Measurements from ENCODE around the gene ADGRL2.
"Not testable (repeated sequence)": the region's sequence is repeated elsewhere in the genome, so short reads cannot be mapped to it uniquely, and the experiment has no call there.

ADGRL2 gene

GRCh38 chr1:81877940-81878339, 77.2 kb downstream of the ADGRL2 start:
- Histone ChIP-seq H3K27ac (ENCODE audit: low read depth, low read length) (peak overlapping the region; percentile 6; the same call in 1 of the 2 replicates), H3K4me3 (ENCODE audit: low read length) (no peak overlapping the region), H3K9me3 (ENCODE audit: insufficient read depth, low read depth, low read length) (no peaks in the 10 kb centered on the region), H3K4me1 (ENCODE audit: insufficient read depth, low read length) (peaks cover 82% of the 10 kb centered on the region), H3K36me3 (ENCODE audit: insufficient read depth, low read length) (no peaks in the 10 kb centered on the region), H3K27me3 (ENCODE audit: insufficient read depth, low read length) (no peaks in the 10 kb centered on the region), H3K9ac (ENCODE audit: low read depth, low read length) (no peak overlapping the region)
- 89% methylated on average over 1 of the region's 1 CpG for WGBS

GRCh38 chr1:81878538-81878937, 77.8 kb downstream of the ADGRL2 start:
- Histone ChIP-seq H3K27me3 (ENCODE audit: insufficient read depth, low read length) (no peaks in the 10 kb centered on the region), H3K27ac (ENCODE audit: low read depth, low read length) (no peak overlapping the region), H3K4me1 (ENCODE audit: insufficient read depth, low read length) (peaks cover 81% of the 10 kb centered on the region), H3K9me3 (ENCODE audit: insufficient read depth, low read depth, low read length) (no peaks in the 10 kb centered on the region), H3K4me3 (ENCODE audit: low read length) (no peak overlapping the region), H3K9ac (ENCODE audit: low read depth, low read length) (no peak overlapping the region), H3K36me3 (ENCODE audit: insufficient read depth, low read length) (0 out of 2 replicates have a peak, but pooled peaks cover 1% of the 10 kb centered on the region)
- no CpG with 5 or more reads among the region's 1 CpG for WGBS

GRCh38 chr1:81880781-81881180, 80.0 kb downstream of the ADGRL2 start:
- no peak overlapping the region for H3K4me3 ChIP-seq (ENCODE audit: low read length)
- peaks cover 70% of the 10 kb centered on the region for H3K4me1 ChIP-seq (ENCODE audit: insufficient read depth, low read length)
- H3K9ac ChIP-seq (ENCODE audit: low read depth, low read length), result no peak overlapping the region
- no CpG with 5 or more reads among the region's 1 CpG for WGBS
- peaks cover 6% of the 10 kb centered on the region; the same call in 1 of the 2 replicates for H3K36me3 ChIP-seq (ENCODE audit: insufficient read depth, low read length)
- H3K27me3 ChIP-seq (ENCODE audit: insufficient read depth, low read length), result no peaks in the 10 kb centered on the region
- no peak overlapping the region for H3K27ac ChIP-seq (ENCODE audit: low read depth, low read length)
- H3K9me3 ChIP-seq (ENCODE audit: insufficient read depth, low read depth, low read length), result no peaks in the 10 kb centered on the region

- 97% methylated on average over 4 of the region's 4 CpGs for WGBS
- Histone ChIP-seq H3K27ac (ENCODE audit: low read depth, low read length) (no peak overlapping the region), H3K36me3 (ENCODE audit: insufficient read depth, low read length) (peaks cover 7% of the 10 kb centered on the region; the same call in 1 of the 2 replicates)
Measured at GRCh38 chr1:81885291-81885690, 84.6 kb downstream of the ADGRL2 start.

GRCh38 chr1:81886292-81886691, 85.6 kb downstream of the ADGRL2 start:
- not testable (repeated sequence) for H3K9me3 ChIP-seq (ENCODE audit: insufficient read depth, low read depth, low read length); H3K27me3 ChIP-seq (ENCODE audit: insufficient read depth, low read length); H3K9ac ChIP-seq (ENCODE audit: low read depth, low read length); H3K27ac ChIP-seq (ENCODE audit: low read depth, low read length); H3K4me3 ChIP-seq (ENCODE audit: low read length)
- peaks cover 13% of the 10 kb centered on the region; the same call in 1 of the 2 replicates for H3K36me3 ChIP-seq (ENCODE audit: insufficient read depth, low read length)
- peaks cover 21% of the 10 kb centered on the region for H3K4me1 ChIP-seq (ENCODE audit: insufficient read depth, low read length)
- 97% methylated on average over 6 of the region's 6 CpGs for WGBS

More at GRCh38 chr1:81885291-81885690, 84.6 kb downstream of the ADGRL2 start:
- Histone ChIP-seq H3K27me3 (ENCODE audit: insufficient read depth, low read length) (no peaks in the 10 kb centered on the region), H3K9ac (ENCODE audit: low read depth, low read length) (no peak overlapping the region), H3K4me3 (ENCODE audit: low read length) (no peak overlapping the region), H3K4me1 (ENCODE audit: insufficient read depth, low read length) (peaks cover 26% of the 10 kb centered on the region), H3K9me3 (ENCODE audit: insufficient read depth, low read depth, low read length) (no peaks in the 10 kb centered on the region)

GRCh38 chr1:81887421-81888144, 86.8 kb downstream of the ADGRL2 start:
- WGBS, result 98% methylated on average over 4 of the region's 5 CpGs
- Histone ChIP-seq H3K9me3 (ENCODE audit: insufficient read depth, low read depth, low read length) (no peaks in the 10 kb centered on the region), H3K27me3 (ENCODE audit: insufficient read depth, low read length) (no peaks in the 10 kb centered on the region), H3K9ac (ENCODE audit: low read depth, low read length) (no peak overlapping the region), H3K27ac (ENCODE audit: low read depth, low read length) (no peak overlapping the region), H3K4me3 (ENCODE audit: low read length) (no peak overlapping the region), H3K4me1 (ENCODE audit: insufficient read depth, low read length) (peaks cover 11% of the 10 kb centered on the region), H3K36me3 (ENCODE audit: insufficient read depth, low read length) (peaks cover 13% of the 10 kb centered on the region; the same call in 1 of the 2 replicates)

- H3K27ac ChIP-seq (ENCODE audit: low read depth, low read length), result no peak overlapping the region
- WGBS, result 94% methylated on average over 4 of the region's 4 CpGs
- peaks cover 10% of the 10 kb centered on the region; the same call in 1 of the 2 replicates for H3K36me3 ChIP-seq (ENCODE audit: insufficient read depth, low read length)
- no peak overlapping the region for H3K9ac ChIP-seq (ENCODE audit: low read depth, low read length)
- no peaks in the 10 kb centered on the region for H3K27me3 ChIP-seq (ENCODE audit: insufficient read depth, low read length)
- H3K4me1 ChIP-seq (ENCODE audit: insufficient read depth, low read length), result peaks cover 9% of the 10 kb centered on the region; the same call in 1 of the 2 replicates
- H3K4me3 ChIP-seq (ENCODE audit: low read length), result no peak overlapping the region
- H3K9me3 ChIP-seq (ENCODE audit: insufficient read depth, low read depth, low read length), result no peaks in the 10 kb centered on the region
Measured at GRCh38 chr1:81889166-81889565, 88.4 kb downstream of the ADGRL2 start.

- Histone ChIP-seq H3K4me3 (ENCODE audit: low read length) (no peak overlapping the region), H3K36me3 (ENCODE audit: insufficient read depth, low read length) (peaks cover 7% of the 10 kb centered on the region; the same call in 1 of the 2 replicates), H3K4me1 (ENCODE audit: insufficient read depth, low read length) (peaks cover 32% of the 10 kb centered on the region; the same call in 1 of the 2 replicates), H3K27me3 (ENCODE audit: insufficient read depth, low read length) (no peaks in the 10 kb centered on the region), H3K9ac (ENCODE audit: low read depth, low read length) (no peak overlapping the region), H3K9me3 (ENCODE audit: insufficient read depth, low read depth, low read length) (no peaks in the 10 kb centered on the region), H3K27ac (ENCODE audit: low read depth, low read length) (no peak overlapping the region)
- 91% methylated on average over 2 of the region's 2 CpGs for WGBS
Measured at GRCh38 chr1:81894867-81895266, 94.1 kb downstream of the ADGRL2 start.

GRCh38 chr1:81899214-81899821, 98.6 kb downstream of the ADGRL2 start:
- 97% methylated on average over 5 of the region's 5 CpGs for WGBS
- Histone ChIP-seq H3K27me3 (ENCODE audit: insufficient read depth, low read length) (no peaks in the 10 kb centered on the region), H3K27ac (ENCODE audit: low read depth, low read length) (no peak overlapping the region), H3K9me3 (ENCODE audit: insufficient read depth, low read depth, low read length) (no peaks in the 10 kb centered on the region), H3K4me3 (ENCODE audit: low read length) (no peak overlapping the region), H3K9ac (ENCODE audit: low read depth, low read length) (no peak overlapping the region), H3K36me3 (ENCODE audit: insufficient read depth, low read length) (peaks cover 4% of the 10 kb centered on the region; the same call in 1 of the 2 replicates), H3K4me1 (ENCODE audit: insufficient read depth, low read length) (peaks cover 29% of the 10 kb centered on the region; the same call in 1 of the 2 replicates)

GRCh38 chr1:81907575-81907974, 106.8 kb downstream of the ADGRL2 start:
- peaks cover 32% of the 10 kb centered on the region for H3K36me3 ChIP-seq (ENCODE audit: insufficient read depth, low read length)
- H3K9me3 ChIP-seq (ENCODE audit: insufficient read depth, low read depth, low read length), result no peaks in the 10 kb centered on the region
- H3K9ac ChIP-seq (ENCODE audit: low read depth, low read length), result no peak overlapping the region
- 98% methylated on average over 2 of the region's 2 CpGs for WGBS
- H3K4me1 ChIP-seq (ENCODE audit: insufficient read depth, low read length), result 0 out of 2 replicates have a peak, but pooled peaks cover 6% of the 10 kb centered on the region
- H3K27ac ChIP-seq (ENCODE audit: low read depth, low read length), result no peak overlapping the region
- H3K4me3 ChIP-seq (ENCODE audit: low read length), result no peak overlapping the region
- H3K27me3 ChIP-seq (ENCODE audit: insufficient read depth, low read length), result no peaks in the 10 kb centered on the region

GRCh38 chr1:81912383-81912782, 111.6 kb downstream of the ADGRL2 start:
- H3K9me3 ChIP-seq (ENCODE audit: insufficient read depth, low read depth, low read length), result no peaks in the 10 kb centered on the region
- no peak overlapping the region for H3K27ac ChIP-seq (ENCODE audit: low read depth, low read length)
- H3K27me3 ChIP-seq (ENCODE audit: insufficient read depth, low read length), result no peaks in the 10 kb centered on the region
- peaks cover 26% of the 10 kb centered on the region for H3K36me3 ChIP-seq (ENCODE audit: insufficient read depth, low read length)
- no peak overlapping the region for H3K9ac ChIP-seq (ENCODE audit: low read depth, low read length)
- WGBS, result 92% methylated on average over 3 of the region's 3 CpGs
- H3K4me1 ChIP-seq (ENCODE audit: insufficient read depth, low read length), result no peaks in the 10 kb centered on the region
- no peak overlapping the region for H3K4me3 ChIP-seq (ENCODE audit: low read length)

Data from HUES64 (cell line).